HG02981 (cell line): ENCODE measurements around the gene PROC.
"Not testable (repeated sequence)": the region's sequence is repeated elsewhere in the genome, so short reads cannot be mapped to it uniquely, and the experiment has no call there.

Source experiments
- ATAC-seq: cut with Tn5 transposase; IDR thresholded peaks from one replicate; pipeline ENCODE4 v1.9.1; 2021; ENCODE audit warnings: mild to moderate bottlenecking, moderate library complexity; ENCODE audit not compliant: unreplicated experiment

PROC gene

GRCh38 chr2:127425540-127426490 lies 7.6 kb downstream of the PROC start:
- no peak for ATAC-seq

GRCh38 chr2:127426501-127427354 lies 8.5 kb downstream of the PROC start:
- ATAC-seq, result no peak

GRCh38 chr2:127427376-127428056 lies 9.3 kb downstream of the PROC start:
- no peak for ATAC-seq

GRCh38 chr2:127428057-127428814 lies 10.0 kb downstream of the PROC start:
- no peak for ATAC-seq

- no peak for ATAC-seq
These were observed 10.5 kb downstream of the PROC start for GRCh38 chr2:127428815-127429109.

GRCh38 chr2:127429291-127429690 lies 11.1 kb downstream of the PROC start:
- ATAC-seq, result no peak

- ATAC-seq, result no peak
These were observed 11.7 kb downstream of the PROC start for GRCh38 chr2:127429844-127430425.

GRCh38 chr2:127431408-127432023 lies 13.3 kb downstream of the PROC start:
- ATAC-seq, result no peak

GRCh38 chr2:127434515-127434914 lies 16.3 kb downstream of the PROC start:
- no peak for ATAC-seq

GRCh38 chr2:127437056-127437455 lies 18.8 kb downstream of the PROC start:
- no peak for ATAC-seq

GRCh38 chr2:127437781-127438726 lies 19.8 kb downstream of the PROC start:
- ATAC-seq, result no peak

- no peak for ATAC-seq
These were observed 21.1 kb downstream of the PROC start for GRCh38 chr2:127439343-127439742.

GRCh38 chr2:127448526-127448925 lies 30.3 kb downstream of the PROC start:
- no peak for ATAC-seq

- no peak for ATAC-seq
These were observed 31.2 kb downstream of the PROC start for GRCh38 chr2:127449414-127449813.

- ATAC-seq, result no peak
These were observed 31.7 kb downstream of the PROC start for GRCh38 chr2:127449898-127450297.

- ATAC-seq, result no peak
These were observed 33.8 kb downstream of the PROC start for GRCh38 chr2:127451981-127452380.

- ATAC-seq, result not testable (repeated sequence)
These were observed 34.2 kb downstream of the PROC start for GRCh38 chr2:127452423-127452822.

- ATAC-seq, result no peak
These were observed 34.8 kb downstream of the PROC start for GRCh38 chr2:127453013-127453391.
